HCT116 (cell line): ENCODE data around the gene DNM1L. TPM values are rescaled to one million over a fixed set of nuclear protein-coding genes. Genes with fewer than 3 reads are reported as not detected.

Experiments
- ATAC-seq: fragments of 200-7000 bp; cut with Tn5 transposase; 2 replicates; pipeline ENCODE4 v1.9.1; 2020; ENCODE audit warnings: mild to moderate bottlenecking, moderate library complexity
- BruUV-seq: library from RNA; stranded (reverse); fragments of 400-500 nt; replicated peaks from 2 replicates; lab custom pipeline; 2021; lab: Mats Ljungman, UMichigan
- CTCF ChIA-PET: fragments of 300-600 bp; sonication (Branson Sonifier 250); formaldehyde crosslinking; loops from one replicate; lab custom pipeline; 2021; ENCODE audit warnings: antibody characterized with exemption; lab: Charles Lee
- POLR2A ChIA-PET: fragments of 300-600, 350-600 bp; sonication (Branson Sonifier 250); formaldehyde crosslinking; loops from one replicate; lab custom pipeline; 2021; ENCODE audit warnings: antibody characterized with exemption; lab: Charles Lee
- RAD21 ChIA-PET, 2 experiments: fragments of 300-600 bp; sonication (Branson Sonifier 250); formaldehyde crosslinking; loops; one replicate each; lab custom pipeline; 2023; ENCODE audit warnings: low total read pairs in 2 of 2; ENCODE audit not compliant: uncharacterized antibody in 2 of 2, unreplicated experiment in 2 of 2, low non-redundant PET in 1 of 2; lab: Charles Lee
- DNase-seq: peaks from one replicate; pipeline ENCODE4 v3.0.0-alpha.2; 2010; ENCODE audit warnings: low read depth, low spot score
- H2AFZ ChIP-seq: fragments of 200-600 bp; shearing (Covaris generic), sonication (generic); 2 replicates; pipeline ENCODE4 v1.6.1; 2017; ENCODE audit warnings: low read depth, mixed run types, mixed read lengths, antibody characterized with exemption, low read length; ENCODE audit not compliant: poor library complexity, severe bottlenecking
- H3K27ac ChIP-seq: 2 replicates; pipeline ENCODE4 v1.5.1; 2012; ENCODE audit warnings: low read depth, low read length
- H3K27me3 ChIP-seq: fragments of 200-600 bp; sonication (generic); 2 replicates; pipeline ENCODE4 v1.6.1; 2016; ENCODE audit warnings: mixed run types, low read length, mixed read lengths; ENCODE audit not compliant: insufficient read depth
- H3K36me3 ChIP-seq, 2 experiments: fragments of 200-500 bp in 1 of 2; fragments of 200-600 bp in 1 of 2; sonication (Bioruptor generic) in 1 of 2; sonication (generic) in 1 of 2; 2 replicates each; pipeline versions ENCODE4 v1.5.1 to v1.6.1; 2014 to 2016; ENCODE audit warnings: low read length in 2 of 2, inconsistent platforms in 1 of 2, mixed read lengths in 1 of 2, mixed run types in 1 of 2; ENCODE audit not compliant: insufficient read depth in 2 of 2, control insufficient read depth in 1 of 2
- H3K4me1 ChIP-seq, 2 experiments: fragments of 200-600 bp in 1 of 2; sonication (generic) in 1 of 2; 2 replicates each; pipeline versions ENCODE4 v1.5.1 to v1.6.1; 2012 to 2017; ENCODE audit warnings: low read length in 2 of 2, inconsistent platforms in 1 of 2, mild to moderate bottlenecking in 1 of 2, mixed read lengths in 1 of 2, mixed run types in 1 of 2, moderate library complexity in 1 of 2; ENCODE audit not compliant: insufficient read depth in 2 of 2, control insufficient read depth in 1 of 2
- H3K4me2 ChIP-seq: fragments of 200-600 bp; sonication (generic); 2 replicates; pipeline ENCODE4 v1.6.1; 2017; ENCODE audit warnings: mixed run types, low read length, mixed read lengths
- H3K4me3 ChIP-seq, 2 experiments: fragments of 200-600 bp in 1 of 2; sonication (generic) in 1 of 2; replicated peaks in 1 of 2; 2 replicates each; pipeline ENCODE4 v1.5.1; 2011 to 2016; ENCODE audit warnings: low read length in 2 of 2, control low read depth in 1 of 2, low read depth in 1 of 2, mild to moderate bottlenecking in 1 of 2, mixed read lengths in 1 of 2, mixed run types in 1 of 2
- H3K79me2 ChIP-seq: fragments of 200-600 bp; sonication (generic); 2 replicates; pipeline ENCODE4 v1.6.1; 2017; ENCODE audit warnings: mild to moderate bottlenecking, mixed run types, low read length, moderate library complexity, mixed read lengths; ENCODE audit not compliant: insufficient read depth
- H3K9ac ChIP-seq: fragments of 200-600 bp; sonication (generic); 2 replicates; pipeline ENCODE4 v1.6.1; 2016; ENCODE audit warnings: low read length, mixed read lengths
- H3K9me2 ChIP-seq: fragments of 200-600 bp; sonication (generic), shearing (Covaris generic); 2 replicates; pipeline ENCODE4 v1.6.1; 2017; ENCODE audit warnings: mixed run types, mild to moderate bottlenecking, moderate library complexity; ENCODE audit not compliant: insufficient read depth
- H3K9me3 ChIP-seq, 2 experiments: fragments of 200-500 bp in 1 of 2; fragments of 200-600 bp in 1 of 2; sonication (Bioruptor generic) in 1 of 2; sonication (generic) in 1 of 2; 2 replicates each; pipeline ENCODE4 v1.6.1; 2014 to 2017; ENCODE audit warnings: low read length in 2 of 2, mixed read lengths in 2 of 2, inconsistent platforms in 1 of 2, low read depth in 1 of 2, mild to moderate bottlenecking in 1 of 2, mixed run types in 1 of 2, moderate library complexity in 1 of 2; ENCODE audit not compliant: control insufficient read depth in 1 of 2, insufficient read depth in 1 of 2
- H4K20me1 ChIP-seq: fragments of 200-600 bp; sonication (generic), shearing (Covaris generic); 2 replicates; pipeline ENCODE4 v1.6.1; 2017; ENCODE audit warnings: mixed run types, mild to moderate bottlenecking, moderate library complexity; ENCODE audit not compliant: insufficient read depth
- CEBPB ChIP-seq: IDR thresholded peaks from 2 replicates; pipeline ENCODE4 v1.6.1; 2012; ENCODE audit warnings: low read depth
- EZH2 ChIP-seq: fragments of 200-600 bp; sonication (generic); IDR thresholded peaks from 2 replicates; pipeline ENCODE4 v1.6.1; 2017; ENCODE audit warnings: antibody characterized with exemption, mixed run types
- FOSL1 ChIP-seq: IDR thresholded peaks from 2 replicates; pipeline ENCODE4 v1.6.1; 2012; ENCODE audit warnings: low read depth
- JUND ChIP-seq: IDR thresholded peaks from 2 replicates; pipeline ENCODE4 v1.6.1; 2012
- POLR2A ChIP-seq: IDR thresholded peaks from 2 replicates; pipeline ENCODE4 v1.7.0; 2011; ENCODE audit warnings: borderline replicate concordance; ENCODE audit not compliant: insufficient read depth, insufficient read length; ENCODE audit errors: extremely low read depth
- SIN3A ChIP-seq: IDR thresholded peaks from 2 replicates; pipeline ENCODE4 v1.6.1; 2012; ENCODE audit warnings: low read depth
- SP1 ChIP-seq: IDR thresholded peaks from 2 replicates; pipeline ENCODE4 v1.6.1; 2012; ENCODE audit warnings: low read depth
- SRF ChIP-seq: IDR thresholded peaks from 2 replicates; pipeline ENCODE4 v1.6.1; 2012; ENCODE audit warnings: low read depth
- TCF7L2 ChIP-seq: IDR thresholded peaks from 2 replicates; pipeline ENCODE4 v1.7.0; 2011; ENCODE audit warnings: borderline replicate concordance, inconsistent platforms; ENCODE audit not compliant: insufficient read depth, insufficient read length; ENCODE audit errors: extremely low read depth
- ZFX ChIP-seq: fragments of 450-650 bp; IDR thresholded peaks from 2 replicates; pipeline ENCODE4 v1.6.1; 2017
- ZNF274 ChIP-seq: fragments of 200-500 bp; sonication (Bioruptor generic); IDR thresholded peaks from 2 replicates; pipeline ENCODE4 v1.6.1; 2014; ENCODE audit warnings: mild to moderate bottlenecking, low read depth, low read length, inconsistent platforms
- intact Hi-C: fragments of 100-400 bp; cut with micrococcal nuclease; formaldehyde crosslinking; loops from 2 replicates; pipeline ENCODE4 v1.10.0; 2022
- total RNA-seq: library from RNA; stranded (reverse); gene quantifications from one replicate; pipeline ENCODE4 v1.2.1, GENCODE V29; 2021; ENCODE audit not compliant: unreplicated experiment
- TF ChIP-seq, protein P1 (sequence below): IDR thresholded peaks from 2 replicates; pipeline ENCODE4 v1.6.1; 2012

The DNM1L gene
- total RNA-seq, 1 experiment from 2014 or later = 69.7 TPM

DNA sequence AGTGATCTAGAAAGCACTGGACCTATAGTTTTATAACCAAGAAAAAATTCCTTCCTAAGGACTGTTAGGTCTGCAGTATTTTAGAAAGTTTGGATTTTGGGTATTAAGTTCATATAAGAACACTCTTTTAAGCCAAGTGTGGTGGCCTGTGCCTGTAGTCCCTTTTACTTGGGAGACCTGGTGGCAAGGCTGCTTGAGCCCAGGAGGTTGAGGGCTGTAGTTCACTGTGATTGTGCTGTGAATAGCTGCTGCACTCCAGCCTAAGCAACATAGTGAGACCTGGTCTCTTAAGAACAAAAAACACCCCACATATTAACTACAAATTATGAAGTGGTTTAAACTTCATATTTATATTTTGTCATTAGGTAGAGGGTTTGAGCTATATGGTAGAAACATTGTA lies 9.7 kb downstream of the DNM1L start:
- Histone ChIP-seq H4K20me1 (no peaks in the 10 kb centered on the region; the same call in 1 of the 2 replicates), H3K27ac (no peak overlapping the region), H3K4me3 (no peak overlapping the region), H3K4me2 (no peak overlapping the region), H3K27me3 (no peaks in the 10 kb centered on the region), H3K9me3 (no peaks in the 10 kb centered on the region), H3K79me2 (peaks cover 99% of the 10 kb centered on the region), H2AFZ (no peak overlapping the region), H3K36me3 (no peaks in the 10 kb centered on the region), H3K9ac (no peak overlapping the region), H3K9me2 (no peaks in the 10 kb centered on the region), H3K4me1 (no peaks in the 10 kb centered on the region)
- ChIA-PET CTCF (no interaction called here), POLR2A (interaction anchor here (1.1 kb wide), 1 partner anchor 10 kb away, joined by 3 read pairs; the partner anchor contains the start of gene DNM1L)
- DNase-seq (no peak), ATAC-seq (no peak)
- no TSS peak for BruUV-seq
- intact Hi-C loops = no loop called here
- TF ChIP-seq CEBPB (no peak), TCF7L2 (no peak), POLR2A (no peak), JUND (no peak), SIN3A (no peak), SRF (no peak), ZFX (no peak), SP1 (no peak), ZNF274 (no peak), EZH2 (no peak)
- TF ChIP-seq, protein P1, sequence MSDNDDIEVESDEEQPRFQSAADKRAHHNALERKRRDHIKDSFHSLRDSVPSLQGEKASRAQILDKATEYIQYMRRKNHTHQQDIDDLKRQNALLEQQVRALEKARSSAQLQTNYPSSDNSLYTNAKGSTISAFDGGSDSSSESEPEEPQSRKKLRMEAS = no peak
- TF ChIP-seq, all 23 proteins: peak for 0
- RAD21 ChIA-PET = no interaction called here

DNA sequence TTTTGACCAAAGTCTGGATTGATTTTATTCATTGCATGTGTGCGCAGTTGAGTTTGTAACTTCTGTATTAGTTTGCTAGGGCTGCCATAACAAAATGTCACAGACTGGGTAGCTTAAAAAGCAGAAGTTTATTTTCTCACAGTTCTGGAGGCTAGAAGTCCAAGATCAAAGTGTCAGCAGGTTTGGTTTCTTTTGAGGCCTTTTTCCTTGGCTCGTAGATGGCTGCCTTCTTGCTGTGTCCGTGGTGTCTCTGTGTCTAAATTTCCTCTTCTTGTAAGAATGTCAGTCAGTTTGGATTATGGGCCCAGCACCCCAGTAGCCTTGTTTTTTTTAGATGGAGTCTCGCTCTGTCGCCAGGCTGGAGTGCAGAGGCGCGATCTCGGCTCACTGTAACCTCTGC lies 11.8 kb downstream of the DNM1L start:
- Histone ChIP-seq H3K27me3 (no peaks in the 10 kb centered on the region), H3K4me2 (no peak overlapping the region), H3K36me3 (no peaks in the 10 kb centered on the region)
- ATAC-seq = no peak
- intact Hi-C loops = no loop called here
- TF ChIP-seq FOSL1 (no peak), ZFX (no peak)
- TF ChIP-seq, all 23 proteins: peak for 0
- Histone ChIP-seq H3K9me3 (no peaks in the 10 kb centered on the region), H3K79me2 (peaks cover 99% of the 10 kb centered on the region), H3K9me2 (no peaks in the 10 kb centered on the region), H3K4me3 (no peak overlapping the region), H3K27ac (no peak overlapping the region), H3K4me1 (no peaks in the 10 kb centered on the region), H4K20me1 (no peaks in the 10 kb centered on the region; the same call in 1 of the 2 replicates), H3K9ac (no peak overlapping the region), H2AFZ (no peak overlapping the region)
- BruUV-seq = no TSS peak
- POLR2A ChIA-PET = no interaction called here
- CTCF ChIA-PET = no interaction called here
- RAD21 ChIA-PET = no interaction called here
- no peak for DNase-seq
